IMR-90 (cell line): ENCODE data around the gene TAPT1. TPM values are rescaled to one million over a fixed set of nuclear protein-coding genes. Genes with fewer than 3 reads are reported as not detected.

Experiments used
- ATAC-seq: fragments of 200-7000 bp; cut with Tn5 transposase; 2 replicates; pipeline ENCODE4 v1.9.1; 2020; ENCODE audit warnings: low read depth, mild to moderate bottlenecking, moderate library complexity
- BruUV-seq: library from RNA; stranded (reverse); fragments of 400-500 nt; replicated peaks from 2 replicates; lab custom pipeline; 2021; lab: Mats Ljungman, UMichigan
- CTCF ChIA-PET: fragments of 300-600 bp; formaldehyde crosslinking; extraction: SDS; loops from one replicate; lab custom pipeline; 2021; ENCODE audit warnings: antibody characterized with exemption; lab: Yijun Ruan, JAX
- POLR2A ChIA-PET: fragments of 300-600 bp; sonication (Branson Sonifier 250); formaldehyde crosslinking; loops from one replicate; lab custom pipeline; 2022; ENCODE audit warnings: antibody characterized with exemption; ENCODE audit not compliant: unreplicated experiment; lab: Charles Lee
- DNase-seq: peaks from one replicate; pipeline ENCODE4 v3.0.0; 2013
- H2AFZ ChIP-seq: replicated peaks from 2 replicates; pipeline ENCODE3; 2013; ENCODE audit warnings: low read length, mild to moderate bottlenecking; ENCODE audit not compliant: poor library complexity
- H2AK5ac ChIP-seq: 2 replicates; pipeline ENCODE4 v1.6.1; 2013; ENCODE audit warnings: low read depth, low read length, inconsistent platforms
- H2AK9ac ChIP-seq: replicated peaks from 2 replicates; pipeline ENCODE3; 2013; ENCODE audit warnings: mild to moderate bottlenecking, low read depth, low read length, moderate library complexity; ENCODE audit not compliant: poor library complexity
- H2BK120ac ChIP-seq: 2 replicates; pipeline ENCODE4 v1.6.1; 2013; ENCODE audit warnings: low read depth, low read length, inconsistent platforms
- H2BK15ac ChIP-seq: 3 replicates; pipeline ENCODE4 v1.6.1; 2013; ENCODE audit warnings: low read depth, low read length, inconsistent platforms
- H2BK20ac ChIP-seq: 2 replicates; pipeline ENCODE4 v1.6.1; 2013; ENCODE audit warnings: low read depth, mild to moderate bottlenecking, inconsistent platforms, low read length, moderate library complexity
- H2BK5ac ChIP-seq: 2 replicates; pipeline ENCODE4 v1.6.1; 2013; ENCODE audit warnings: mild to moderate bottlenecking, low read depth, low read length, inconsistent platforms; ENCODE audit not compliant: poor library complexity, severe bottlenecking
- H3K14ac ChIP-seq: replicated peaks from 2 replicates; pipeline ENCODE4 v1.6.1; 2013; ENCODE audit warnings: low read depth, low read length, inconsistent platforms
- H3K18ac ChIP-seq: 2 replicates; pipeline ENCODE4 v1.6.1; 2013; ENCODE audit warnings: low read depth, low read length, control low read depth
- H3K23ac ChIP-seq: 2 replicates; pipeline ENCODE4 v1.6.1; 2013; ENCODE audit warnings: low read depth, low read length, inconsistent platforms
- H3K27ac ChIP-seq: 2 replicates; pipeline ENCODE4 v1.5.1; 2013; ENCODE audit warnings: mild to moderate bottlenecking, control low read depth, low read length; ENCODE audit not compliant: insufficient read depth
- H3K27me3 ChIP-seq: 2 replicates; pipeline ENCODE4 v1.6.1; 2013; ENCODE audit warnings: low read length; ENCODE audit not compliant: control insufficient read depth, insufficient read depth
- H3K36me3 ChIP-seq: 2 replicates; pipeline ENCODE4 v1.6.1; 2013; ENCODE audit warnings: low read length, mixed read lengths; ENCODE audit not compliant: control insufficient read depth, insufficient read depth
- H3K4ac ChIP-seq: 2 replicates; pipeline ENCODE4 v1.6.1; 2013; ENCODE audit warnings: low read depth, low read length, inconsistent platforms
- H3K4me1 ChIP-seq: 2 replicates; pipeline ENCODE4 v1.6.1; 2013; ENCODE audit warnings: low read length, mixed read lengths; ENCODE audit not compliant: control insufficient read depth, insufficient read depth
- H3K4me2 ChIP-seq: 2 replicates; pipeline ENCODE4 v1.6.1; 2013; ENCODE audit warnings: low read depth, mild to moderate bottlenecking, control low read depth, low read length, moderate library complexity
- H3K4me3 ChIP-seq: 2 replicates; pipeline ENCODE4 v1.5.1; 2013; ENCODE audit warnings: low read depth, mild to moderate bottlenecking, control low read depth, low read length, moderate library complexity; ENCODE audit not compliant: insufficient read depth
- H3K56ac ChIP-seq: 2 replicates; pipeline ENCODE4 v1.6.1; 2013; ENCODE audit warnings: low read length, inconsistent platforms; ENCODE audit not compliant: insufficient read depth; ENCODE audit errors: extremely low read depth
- H3K79me1 ChIP-seq, 2 experiments: 2 replicates each; pipeline ENCODE4 v1.6.1; 2013; ENCODE audit warnings: low read length in 2 of 2, inconsistent platforms in 1 of 2, low read depth in 1 of 2
- H3K9ac ChIP-seq: 2 replicates; pipeline ENCODE4 v1.6.1; 2013; ENCODE audit warnings: low read depth, low read length, control low read depth
- H3K9me1 ChIP-seq: 2 replicates; pipeline ENCODE4 v1.6.1; 2013; ENCODE audit warnings: low read length, inconsistent platforms; ENCODE audit not compliant: insufficient read depth
- H3K9me3 ChIP-seq: 2 replicates; pipeline ENCODE4 v1.6.1; 2013; ENCODE audit warnings: low read length; ENCODE audit not compliant: control insufficient read depth, insufficient read depth
- H4K20me1 ChIP-seq: 2 replicates; pipeline ENCODE4 v1.6.1; 2013; ENCODE audit warnings: low read length, inconsistent platforms; ENCODE audit not compliant: insufficient read depth
- H4K5ac ChIP-seq: 2 replicates; pipeline ENCODE4 v1.6.1; 2013; ENCODE audit warnings: mild to moderate bottlenecking, low read depth, low read length, control low read depth
- H4K8ac ChIP-seq, 2 experiments: 2 replicates each; pipeline ENCODE4 v1.6.1; 2013; ENCODE audit warnings: low read depth in 2 of 2, low read length in 2 of 2, control low read depth in 1 of 2, inconsistent platforms in 1 of 2
- H4K91ac ChIP-seq: 2 replicates; pipeline ENCODE4 v1.6.1; 2013; ENCODE audit warnings: low read depth, low read length, inconsistent platforms; ENCODE audit not compliant: insufficient read depth
- BHLHE40 ChIP-seq: fragments of 150-350 bp; IDR thresholded peaks from 2 replicates; pipeline ENCODE4 v1.6.1; 2016; ENCODE audit warnings: mild to moderate bottlenecking, low read depth, low read length
- CEBPB ChIP-seq: IDR thresholded peaks from 2 replicates; pipeline ENCODE4 v1.6.1; 2012; ENCODE audit warnings: low read depth, low read length, improper control_type of control experiment
- CHD1 ChIP-seq: IDR thresholded peaks from 2 replicates; pipeline ENCODE4 v1.6.1; 2012; ENCODE audit warnings: low read depth, low read length, improper control_type of control experiment
- FOS ChIP-seq: fragments of 150-350 bp; IDR thresholded peaks from 2 replicates; pipeline ENCODE4 v1.6.1; 2016; ENCODE audit warnings: low read depth, low read length
- MAFK ChIP-seq: IDR thresholded peaks from 2 replicates; pipeline ENCODE4 v1.6.1; 2012; ENCODE audit warnings: low read depth, low read length, improper control_type of control experiment
- NFE2L2 ChIP-seq: fragments of 150-350 bp; IDR thresholded peaks from 2 replicates; pipeline ENCODE4 v1.6.1; 2016; ENCODE audit warnings: low read depth, mild to moderate bottlenecking, low read length
- POLR2A ChIP-seq: IDR thresholded peaks from 2 replicates; pipeline ENCODE4 v1.6.1; 2012; ENCODE audit warnings: mild to moderate bottlenecking, low read depth, low read length
- RAD21 ChIP-seq: IDR thresholded peaks from 2 replicates; pipeline ENCODE4 v1.6.1; 2012; ENCODE audit warnings: low read length, improper control_type of control experiment
- RCOR1 ChIP-seq: IDR thresholded peaks from 2 replicates; pipeline ENCODE4 v1.6.1; 2012; ENCODE audit warnings: mild to moderate bottlenecking, low read length, improper control_type of control experiment; ENCODE audit not compliant: insufficient replicate concordance
- RFX5 ChIP-seq: IDR thresholded peaks from 2 replicates; pipeline ENCODE4 v1.8.0; 2012; ENCODE audit warnings: low read depth, mild to moderate bottlenecking, low read length, moderate library complexity
- SMC3 ChIP-seq: fragments of 150-350 bp; IDR thresholded peaks from 2 replicates; pipeline ENCODE4 v1.6.1; 2016; ENCODE audit warnings: low read depth, mild to moderate bottlenecking, antibody characterized with exemption, low read length, moderate library complexity
- USF2 ChIP-seq: fragments of 150-350 bp; IDR thresholded peaks from 2 replicates; pipeline ENCODE4 v1.6.1; 2017; ENCODE audit warnings: mild to moderate bottlenecking, antibody characterized with exemption, low read length, low read depth
- WGBS, 2 experiments: methylation state at CpG; one replicate each; pipeline versions ENCODE4 v1.1.5 to v1.1.7; 2013; ENCODE audit warnings: missing lambda C conversion rate in 2 of 2; ENCODE audit not compliant: insufficient read length in 1 of 2; ENCODE audit errors: extremely low coverage in 2 of 2; 5-methylcytosine and 5-hydroxymethylcytosine counted together
- dilution Hi-C: fragments of 300-500 bp; cut with HindIII; formaldehyde crosslinking; loops from one replicate; pipeline ENCODE4 v1.14.3; 2018; ENCODE audit warnings: low sequenced_read_pairs; ENCODE audit not compliant: unreplicated experiment
- in situ Hi-C: fragments of 300-500 bp; cut with MboI; formaldehyde crosslinking; loops from 3 replicates; pipeline ENCODE4 v1.14.3; 2019; ENCODE audit warnings: low sequenced_read_pairs, inconsistent platforms, mixed read lengths
- intact Hi-C: fragments of 100-400 bp; cut with micrococcal nuclease; formaldehyde crosslinking; loops from 2 replicates; pipeline ENCODE4 v1.10.0; 2022
- polyA plus RNA-seq, 3 experiments: library from polyadenylated mRNA; depleted of rRNA; stranded (reverse); fragments of >200 nt; gene quantifications; 2 replicates each; pipeline ENCODE4 v1.2.3, GENCODE V29; 2012; ENCODE audit warnings: low replicate concordance in 1 of 3
- total RNA-seq: library from RNA; depleted of rRNA; stranded (reverse); fragments of >200 nt; gene quantifications from 2 replicates; pipeline ENCODE4 v1.2.3, GENCODE V29; 2012
- TF ChIP-seq, protein P1 (sequence below): conservative IDR thresholded peaks from 2 replicates; pipeline ENCODE4 v1.5.1; 2012; ENCODE audit warnings: mild to moderate bottlenecking, low read depth, low read length, improper control_type of control experiment

TAPT1 gene
- total and polyA plus RNA-seq, 2 of the 4 experiments (the other 2 are of a cell fraction), result 5.6 to 12.2 TPM

- TF ChIP-seq POLR2A (no peak), RCOR1 (no peak), FOS (no peak)
Observed at GRCh38 chr4:16196482-16197393, 29.5 kb downstream of the TAPT1 start (continued).

- intact Hi-C loops, result loop anchor here (5.0 kb wide), 1 partner anchor 388 kb away; no protein-coding TSS in a partner anchor
- Histone ChIP-seq H3K14ac (no peak overlapping the region), H2BK120ac (no peak overlapping the region), H3K36me3 (peaks cover 4% of the 10 kb centered on the region; the same call in 1 of the 2 replicates), H4K8ac (no peak overlapping the region), H3K56ac (no peak overlapping the region), H3K23ac (no peak overlapping the region), H3K4me2 (no peak overlapping the region), H4K5ac (no peak overlapping the region), H3K9me3 (no peaks in the 10 kb centered on the region), H2AFZ (no peak overlapping the region), H2AK5ac (no peak overlapping the region), H3K18ac (no peak overlapping the region), H2BK20ac (no peak overlapping the region), H3K4me3 (no peak overlapping the region), H3K27ac (no peak overlapping the region), H4K20me1 (no peaks in the 10 kb centered on the region), H3K4me1 (no peaks in the 10 kb centered on the region), H3K27me3 (no peaks in the 10 kb centered on the region), H3K4ac (no peak overlapping the region), H3K79me1 (no peaks in the 10 kb centered on the region), H3K9ac (no peak overlapping the region), H4K91ac (no peak overlapping the region), H2BK15ac (no peak overlapping the region), H2AK9ac (no peak overlapping the region), H2BK5ac (no peak overlapping the region), H3K9me1 (no peaks in the 10 kb centered on the region)
- dilution Hi-C loops, result no loop called here
- in situ Hi-C loops, result no loop called here
- ATAC-seq, result no peak
- WGBS, 2 experiments, result no CpG with 5 or more reads among the region's 1 CpG
- ChIA-PET CTCF (no interaction called here), POLR2A (no interaction called here)
- no TSS peak for BruUV-seq
- DNase-seq, result no peak
- TF ChIP-seq, protein P1, sequence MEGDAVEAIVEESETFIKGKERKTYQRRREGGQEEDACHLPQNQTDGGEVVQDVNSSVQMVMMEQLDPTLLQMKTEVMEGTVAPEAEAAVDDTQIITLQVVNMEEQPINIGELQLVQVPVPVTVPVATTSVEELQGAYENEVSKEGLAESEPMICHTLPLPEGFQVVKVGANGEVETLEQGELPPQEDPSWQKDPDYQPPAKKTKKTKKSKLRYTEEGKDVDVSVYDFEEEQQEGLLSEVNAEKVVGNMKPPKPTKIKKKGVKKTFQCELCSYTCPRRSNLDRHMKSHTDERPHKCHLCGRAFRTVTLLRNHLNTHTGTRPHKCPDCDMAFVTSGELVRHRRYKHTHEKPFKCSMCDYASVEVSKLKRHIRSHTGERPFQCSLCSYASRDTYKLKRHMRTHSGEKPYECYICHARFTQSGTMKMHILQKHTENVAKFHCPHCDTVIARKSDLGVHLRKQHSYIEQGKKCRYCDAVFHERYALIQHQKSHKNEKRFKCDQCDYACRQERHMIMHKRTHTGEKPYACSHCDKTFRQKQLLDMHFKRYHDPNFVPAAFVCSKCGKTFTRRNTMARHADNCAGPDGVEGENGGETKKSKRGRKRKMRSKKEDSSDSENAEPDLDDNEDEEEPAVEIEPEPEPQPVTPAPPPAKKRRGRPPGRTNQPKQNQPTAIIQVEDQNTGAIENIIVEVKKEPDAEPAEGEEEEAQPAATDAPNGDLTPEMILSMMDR, result no peak
- TF ChIP-seq USF2, result no peak
- no peak for TF ChIP-seq POLR2A
- no peak for TF ChIP-seq RAD21
- no peak for TF ChIP-seq BHLHE40
- TF ChIP-seq SMC3, result no peak
- no peak for TF ChIP-seq MAFK
- no peak for TF ChIP-seq RCOR1
- TF ChIP-seq CEBPB, result no peak
- TF ChIP-seq RFX5, result no peak
- TF ChIP-seq CHD1, result no peak
- no peak for TF ChIP-seq NFE2L2
Observed at GRCh38 chr4:16195209-16195608, 31.1 kb downstream of the TAPT1 start.
